ENCODE data around the gene SLC25A42. TPM values are rescaled to one million over a fixed set of nuclear protein-coding genes. Genes with fewer than 3 reads are reported as not detected.

The SLC25A42 gene
- total RNA-seq, 1 experiment from 2014 or later, result 8.1 TPM

DNA sequence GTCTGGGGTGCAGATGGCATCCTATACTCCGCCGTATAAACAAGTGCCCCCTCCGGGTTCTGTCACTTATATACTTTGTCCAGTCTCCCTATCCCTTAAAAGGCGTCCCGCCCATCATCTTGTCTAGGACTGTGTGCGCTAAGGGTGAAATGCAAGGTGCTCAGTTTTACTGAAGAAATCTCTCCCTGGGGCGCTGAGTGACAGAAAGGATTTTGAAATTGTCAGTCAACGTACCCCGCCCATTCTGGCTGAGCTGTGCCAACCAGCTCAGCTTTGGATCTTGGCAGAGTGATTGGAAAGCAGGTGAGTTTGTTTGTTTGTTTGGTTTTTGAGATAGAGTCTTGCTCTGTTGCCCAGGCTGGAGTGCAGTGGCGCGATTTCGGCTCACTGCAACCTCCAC lies 78.6 kb downstream of the SLC25A42 start:
- H3K27ac Mint-ChIP-seq, result no peak overlapping the region
- peaks cover 50% of the 10 kb centered on the region for H3K27me3 Mint-ChIP-seq (ENCODE audit: low read depth)
- no peaks in the 10 kb centered on the region for H3K36me3 Mint-ChIP-seq
- no peak overlapping the region for H3K4me3 Mint-ChIP-seq
- ATAC-seq, result no peak
- H3K9me3 Mint-ChIP-seq, result 0 out of 2 replicates have a peak, but pooled peaks cover 4% of the 10 kb centered on the region
- DNase-seq (ENCODE audit: low spot score), result no peak
- TF ChIP-seq, protein P1, sequence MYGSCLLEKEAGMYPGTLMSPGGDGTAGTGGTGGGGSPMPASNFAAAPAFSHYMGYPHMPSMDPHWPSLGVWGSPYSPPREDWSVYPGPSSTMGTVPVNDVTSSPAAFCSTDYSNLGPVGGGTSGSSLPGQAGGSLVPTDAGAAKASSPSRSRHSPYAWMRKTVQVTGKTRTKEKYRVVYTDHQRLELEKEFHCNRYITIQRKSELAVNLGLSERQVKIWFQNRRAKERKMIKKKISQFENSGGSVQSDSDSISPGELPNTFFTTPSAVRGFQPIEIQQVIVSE (CRISPR knock-in tag; IDR thresholded peaks at IDR 0.05; ENCODE audit: borderline replicate concordance), result no peak
- TF ChIP-seq RELA (CRISPR knock-in tag; IDR thresholded peaks at IDR 0.05; ENCODE audit: borderline replicate concordance) (no peak), FOXJ3 (CRISPR knock-in tag; IDR thresholded peaks at IDR 0.05; ENCODE audit: borderline replicate concordance) (no peak), ZNF232 (CRISPR knock-in tag; IDR thresholded peaks at IDR 0.05) (no peak), OVOL2 (CRISPR knock-in tag; IDR thresholded peaks at IDR 0.05; ENCODE audit: borderline replicate concordance) (no peak), PRRX2 (CRISPR knock-in tag; IDR thresholded peaks at IDR 0.05) (no peak), MYBL2 (CRISPR knock-in tag; IDR thresholded peaks at IDR 0.05) (no peak), NR1H2 (CRISPR knock-in tag; IDR thresholded peaks at IDR 0.05) (no peak), ZNF263 (CRISPR knock-in tag; IDR thresholded peaks at IDR 0.05; ENCODE audit: low read depth) (no peak), ESRRA (CRISPR knock-in tag; IDR thresholded peaks at IDR 0.05; ENCODE audit: borderline replicate concordance) (no peak), ZNF396 (CRISPR knock-in tag; IDR thresholded peaks at IDR 0.05; ENCODE audit: borderline replicate concordance) (no peak), CREB1 (CRISPR knock-in tag; IDR thresholded peaks at IDR 0.05) (no peak), MXD4 (CRISPR knock-in tag; IDR thresholded peaks at IDR 0.05; ENCODE audit: borderline replicate concordance) (no peak), ZNF219 (CRISPR knock-in tag; IDR thresholded peaks at IDR 0.05; ENCODE audit: borderline replicate concordance) (no peak), KAT7 (CRISPR knock-in tag; IDR thresholded peaks at IDR 0.05; ENCODE audit: borderline replicate concordance) (no peak), HMGA2 (CRISPR knock-in tag; IDR thresholded peaks at IDR 0.05) (no peak)
- TF ChIP-seq, protein P2, sequence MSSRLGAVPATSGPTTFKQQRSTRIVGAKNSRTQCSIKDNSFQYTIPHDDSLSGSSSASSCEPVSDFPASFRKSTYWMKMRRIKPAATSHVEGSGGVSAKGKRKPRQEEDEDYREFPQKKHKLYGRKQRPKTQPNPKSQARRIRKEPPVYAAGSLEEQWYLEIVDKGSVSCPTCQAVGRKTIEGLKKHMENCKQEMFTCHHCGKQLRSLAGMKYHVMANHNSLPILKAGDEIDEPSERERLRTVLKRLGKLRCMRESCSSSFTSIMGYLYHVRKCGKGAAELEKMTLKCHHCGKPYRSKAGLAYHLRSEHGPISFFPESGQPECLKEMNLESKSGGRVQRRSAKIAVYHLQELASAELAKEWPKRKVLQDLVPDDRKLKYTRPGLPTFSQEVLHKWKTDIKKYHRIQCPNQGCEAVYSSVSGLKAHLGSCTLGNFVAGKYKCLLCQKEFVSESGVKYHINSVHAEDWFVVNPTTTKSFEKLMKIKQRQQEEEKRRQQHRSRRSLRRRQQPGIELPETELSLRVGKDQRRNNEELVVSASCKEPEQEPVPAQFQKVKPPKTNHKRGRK (CRISPR knock-in tag; IDR thresholded peaks at IDR 0.05; ENCODE audit: borderline replicate concordance), result no peak
- TF ChIP-seq, protein P3, sequence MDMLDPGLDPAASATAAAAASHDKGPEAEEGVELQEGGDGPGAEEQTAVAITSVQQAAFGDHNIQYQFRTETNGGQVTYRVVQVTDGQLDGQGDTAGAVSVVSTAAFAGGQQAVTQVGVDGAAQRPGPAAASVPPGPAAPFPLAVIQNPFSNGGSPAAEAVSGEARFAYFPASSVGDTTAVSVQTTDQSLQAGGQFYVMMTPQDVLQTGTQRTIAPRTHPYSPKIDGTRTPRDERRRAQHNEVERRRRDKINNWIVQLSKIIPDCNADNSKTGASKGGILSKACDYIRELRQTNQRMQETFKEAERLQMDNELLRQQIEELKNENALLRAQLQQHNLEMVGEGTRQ (CRISPR knock-in tag; IDR thresholded peaks at IDR 0.05), result no peak
- TF ChIP-seq, protein P4, sequence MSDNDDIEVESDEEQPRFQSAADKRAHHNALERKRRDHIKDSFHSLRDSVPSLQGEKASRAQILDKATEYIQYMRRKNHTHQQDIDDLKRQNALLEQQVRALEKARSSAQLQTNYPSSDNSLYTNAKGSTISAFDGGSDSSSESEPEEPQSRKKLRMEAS (CRISPR knock-in tag; IDR thresholded peaks at IDR 0.05), result no peak
- peaks cover 9% of the 10 kb centered on the region for H3K4me1 Mint-ChIP-seq
- ChIA-PET POLR2A (no interaction called here), CTCF (interaction anchor here (0.5 to 1.6 kb wide), 2 partner anchors 15 to 22 kb away, joined by 5 to 6 read pairs; no protein-coding TSS in a partner anchor)

DNA sequence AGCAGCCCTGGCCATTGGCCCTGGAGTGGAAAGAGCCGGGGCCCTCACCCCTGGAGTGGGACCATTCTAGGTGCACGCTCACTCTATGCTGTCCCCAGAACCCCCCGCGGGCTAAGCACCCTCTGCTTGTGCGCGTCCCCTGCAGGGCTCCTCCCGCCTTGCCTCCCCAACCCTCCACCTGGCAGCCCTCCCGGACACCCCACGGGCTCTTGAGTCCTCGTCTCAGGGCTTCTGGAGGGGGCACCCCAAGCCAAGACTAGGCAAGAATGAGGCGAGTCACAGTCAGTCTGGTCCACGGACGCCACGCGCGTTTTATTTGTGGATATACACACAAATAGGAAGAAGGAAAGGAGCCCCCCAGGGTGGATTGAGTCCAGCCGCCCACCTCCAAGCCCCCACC lies 81.5 kb downstream of the SLC25A42 start:
- H3K9me3 Mint-ChIP-seq, result no peaks in the 10 kb centered on the region
- ATAC-seq (no peak), DNase-seq (ENCODE audit: low spot score) (no peak)
- no peak for TF ChIP-seq ELF4 (CRISPR knock-in tag; IDR thresholded peaks at IDR 0.05; ENCODE audit: low read depth)
- TF ChIP-seq, protein P5, sequence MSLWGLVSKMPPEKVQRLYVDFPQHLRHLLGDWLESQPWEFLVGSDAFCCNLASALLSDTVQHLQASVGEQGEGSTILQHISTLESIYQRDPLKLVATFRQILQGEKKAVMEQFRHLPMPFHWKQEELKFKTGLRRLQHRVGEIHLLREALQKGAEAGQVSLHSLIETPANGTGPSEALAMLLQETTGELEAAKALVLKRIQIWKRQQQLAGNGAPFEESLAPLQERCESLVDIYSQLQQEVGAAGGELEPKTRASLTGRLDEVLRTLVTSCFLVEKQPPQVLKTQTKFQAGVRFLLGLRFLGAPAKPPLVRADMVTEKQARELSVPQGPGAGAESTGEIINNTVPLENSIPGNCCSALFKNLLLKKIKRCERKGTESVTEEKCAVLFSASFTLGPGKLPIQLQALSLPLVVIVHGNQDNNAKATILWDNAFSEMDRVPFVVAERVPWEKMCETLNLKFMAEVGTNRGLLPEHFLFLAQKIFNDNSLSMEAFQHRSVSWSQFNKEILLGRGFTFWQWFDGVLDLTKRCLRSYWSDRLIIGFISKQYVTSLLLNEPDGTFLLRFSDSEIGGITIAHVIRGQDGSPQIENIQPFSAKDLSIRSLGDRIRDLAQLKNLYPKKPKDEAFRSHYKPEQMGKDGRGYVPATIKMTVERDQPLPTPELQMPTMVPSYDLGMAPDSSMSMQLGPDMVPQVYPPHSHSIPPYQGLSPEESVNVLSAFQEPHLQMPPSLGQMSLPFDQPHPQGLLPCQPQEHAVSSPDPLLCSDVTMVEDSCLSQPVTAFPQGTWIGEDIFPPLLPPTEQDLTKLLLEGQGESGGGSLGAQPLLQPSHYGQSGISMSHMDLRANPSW (CRISPR knock-in tag; conservative IDR thresholded peaks at IDR 0.05; ENCODE audit: low read depth), result no peak
- no peak for TF ChIP-seq SMAD4 (CRISPR knock-in tag; IDR thresholded peaks at IDR 0.05)
- no peak for TF ChIP-seq ZNF396 (CRISPR knock-in tag; IDR thresholded peaks at IDR 0.05; ENCODE audit: borderline replicate concordance)
- H3K36me3 Mint-ChIP-seq, result no peaks in the 10 kb centered on the region
- ChIA-PET CTCF (interaction anchor here (0.5 to 3.8 kb wide), 29 partner anchors 8 to 94 kb away, joined by 3 to 52 read pairs (median 3); partner anchors contain the start of genes BORCS8, MEF2B, NR2C2AP and RFXANK), POLR2A (interaction anchor here (1.0 kb wide), 1 partner anchor 46 kb away, joined by 9 read pairs; the partner anchor contains the start of genes BORCS8 and RFXANK)
- no peaks in the 10 kb centered on the region for H3K4me1 Mint-ChIP-seq
- no peak overlapping the region for H3K4me3 Mint-ChIP-seq
- H3K27me3 Mint-ChIP-seq (ENCODE audit: low read depth), result peaks cover 37% of the 10 kb centered on the region
- H3K27ac Mint-ChIP-seq, result no peak overlapping the region
